Keratinocyte (primary cell): ENCODE data around the gene DPYSL4.

Source experiments
- EZH2 ChIP-seq: IDR thresholded peaks from one replicate; pipeline ENCODE4 v1.6.1; 2012; ENCODE audit warnings: inconsistent platforms, mild to moderate bottlenecking, low read length, moderate library complexity
- TF ChIP-seq, protein P1 (sequence below), 3 experiments: IDR thresholded peaks in 1 of 3; conservative IDR thresholded peaks in 1 of 3; optimal IDR thresholded peaks in 1 of 3; 2 replicates in 2 of 3; 3 replicates in 1 of 3; pipeline versions ENCODE3 to v1.5.1; 2011; ENCODE audit warnings: low read length in 3 of 3, mild to moderate bottlenecking in 3 of 3, moderate library complexity in 2 of 3, control low read depth in 1 of 3, inconsistent platforms in 1 of 3; ENCODE audit not compliant: insufficient read depth in 2 of 3; ENCODE audit errors: extremely low read depth in 1 of 3

GRCh38 chr10:132186488-132187429, at the start of gene DPYSL4:
- TF ChIP-seq, protein P1, sequence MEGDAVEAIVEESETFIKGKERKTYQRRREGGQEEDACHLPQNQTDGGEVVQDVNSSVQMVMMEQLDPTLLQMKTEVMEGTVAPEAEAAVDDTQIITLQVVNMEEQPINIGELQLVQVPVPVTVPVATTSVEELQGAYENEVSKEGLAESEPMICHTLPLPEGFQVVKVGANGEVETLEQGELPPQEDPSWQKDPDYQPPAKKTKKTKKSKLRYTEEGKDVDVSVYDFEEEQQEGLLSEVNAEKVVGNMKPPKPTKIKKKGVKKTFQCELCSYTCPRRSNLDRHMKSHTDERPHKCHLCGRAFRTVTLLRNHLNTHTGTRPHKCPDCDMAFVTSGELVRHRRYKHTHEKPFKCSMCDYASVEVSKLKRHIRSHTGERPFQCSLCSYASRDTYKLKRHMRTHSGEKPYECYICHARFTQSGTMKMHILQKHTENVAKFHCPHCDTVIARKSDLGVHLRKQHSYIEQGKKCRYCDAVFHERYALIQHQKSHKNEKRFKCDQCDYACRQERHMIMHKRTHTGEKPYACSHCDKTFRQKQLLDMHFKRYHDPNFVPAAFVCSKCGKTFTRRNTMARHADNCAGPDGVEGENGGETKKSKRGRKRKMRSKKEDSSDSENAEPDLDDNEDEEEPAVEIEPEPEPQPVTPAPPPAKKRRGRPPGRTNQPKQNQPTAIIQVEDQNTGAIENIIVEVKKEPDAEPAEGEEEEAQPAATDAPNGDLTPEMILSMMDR (optimal IDR thresholded peaks at IDR 0.05 in 1 of 3, IDR thresholded peaks at IDR 0.05 in 1 of 3, conservative IDR thresholded peaks at IDR 0.05 in 1 of 3; ENCODE audit: extremely low read depth in 1 of 3, insufficient read depth in 2 of 3, low read length in 3 of 3) = no peak
- TF ChIP-seq EZH2 = no peak
